WTC11 (cell line): ENCODE measurements around the gene DNAJC16. TPM values are rescaled to one million over a fixed set of nuclear protein-coding genes. Genes with fewer than 3 reads are reported as not detected.

Source experiments
- ATAC-seq: fragments of 200-7000 bp; cut with Tn5 transposase; 2 replicates; pipeline ENCODE4 v1.10.0; 2021; ENCODE audit warnings: mild to moderate bottlenecking, moderate library complexity
- CTCF ChIA-PET: fragments of 300-600 bp; sonication (Branson Sonifier 250); formaldehyde crosslinking; loops from one replicate; lab custom pipeline; 2021; ENCODE audit warnings: antibody characterized with exemption; lab: Charles Lee
- POLR2A ChIA-PET: fragments of 350-600 bp; sonication (Branson Sonifier 250); formaldehyde crosslinking; loops from one replicate; lab custom pipeline; 2021; ENCODE audit warnings: antibody characterized with exemption; lab: Charles Lee
- DNase-seq: peaks from one replicate; pipeline ENCODE4 v3.0.0; 2021; ENCODE audit warnings: low spot score
- H3K27ac Mint-ChIP-seq: 2 replicates; pipeline ENCODE4 v1.8.0; 2021; ENCODE audit warnings: mixed read lengths
- H3K27me3 Mint-ChIP-seq: 2 replicates; pipeline ENCODE4 v1.8.0; 2021; ENCODE audit warnings: low read depth, mild to moderate bottlenecking, moderate library complexity, mixed read lengths
- H3K36me3 Mint-ChIP-seq: 2 replicates; pipeline ENCODE4 v1.8.0; 2021; ENCODE audit warnings: mixed read lengths
- H3K4me1 Mint-ChIP-seq: 2 replicates; pipeline ENCODE4 v1.8.0; 2022; ENCODE audit warnings: mixed read lengths
- H3K4me3 Mint-ChIP-seq: 2 replicates; pipeline ENCODE4 v1.8.0; 2021; ENCODE audit warnings: mild to moderate bottlenecking, moderate library complexity, mixed read lengths
- H3K9me3 Mint-ChIP-seq: 2 replicates; pipeline ENCODE4 v1.8.0; 2021; ENCODE audit warnings: mixed read lengths
- AFF4 ChIP-seq: sonication (generic); formaldehyde crosslinking; IDR thresholded peaks from 2 replicates; pipeline ENCODE4 v1.8.1; 2023; ENCODE audit warnings: mild to moderate bottlenecking, missing genetic modification reagents, borderline replicate concordance
- AR ChIP-seq: fragments of 250-450 bp; sonication (Bioruptor Pico); IDR thresholded peaks from 2 replicates; pipeline ENCODE4 v1.9.0; 2021; ENCODE audit warnings: mild to moderate bottlenecking
- ATF6 ChIP-seq: sonication (generic); formaldehyde crosslinking; IDR thresholded peaks from 2 replicates; pipeline ENCODE4 v1.8.1; 2023; ENCODE audit warnings: mild to moderate bottlenecking, missing genetic modification reagents
- CREB1 ChIP-seq: sonication (generic); formaldehyde crosslinking; IDR thresholded peaks from 2 replicates; pipeline ENCODE4 v1.8.0; 2023; ENCODE audit warnings: mild to moderate bottlenecking, missing genetic modification reagents
- CREM ChIP-seq: sonication (generic); formaldehyde crosslinking; IDR thresholded peaks from 2 replicates; pipeline ENCODE4 v1.8.1; 2022; ENCODE audit warnings: mild to moderate bottlenecking, missing genetic modification reagents, moderate library complexity
- E2F4 ChIP-seq: sonication (generic); formaldehyde crosslinking; IDR thresholded peaks from 2 replicates; pipeline ENCODE4 v1.8.1; 2022; ENCODE audit warnings: low read depth, mild to moderate bottlenecking, moderate library complexity, missing genetic modification reagents, borderline replicate concordance
- GABPB1 ChIP-seq: sonication (generic); formaldehyde crosslinking; IDR thresholded peaks from 2 replicates; pipeline ENCODE4 v1.8.1; 2023; ENCODE audit warnings: mild to moderate bottlenecking, missing genetic modification reagents
- HMGA2 ChIP-seq: fragments of 250-450 bp; sonication (Bioruptor Pico); IDR thresholded peaks from 2 replicates; pipeline ENCODE4 v1.4.0; 2021; ENCODE audit warnings: mild to moderate bottlenecking, moderate library complexity
- JAZF1 ChIP-seq: fragments of 250-450 bp; sonication (Bioruptor Pico); IDR thresholded peaks from 2 replicates; pipeline ENCODE4 v1.9.0; 2021; ENCODE audit warnings: moderate library complexity, mild to moderate bottlenecking, inconsistent platforms
- JUN ChIP-seq: sonication (generic); formaldehyde crosslinking; IDR thresholded peaks from 2 replicates; pipeline ENCODE4 v1.8.0; 2023; ENCODE audit warnings: mild to moderate bottlenecking, missing genetic modification reagents
- SMAD4 ChIP-seq: sonication (generic); formaldehyde crosslinking; IDR thresholded peaks from 2 replicates; pipeline ENCODE4 v1.8.0; 2022; ENCODE audit warnings: mild to moderate bottlenecking, missing genetic modification reagents
- STAT6 ChIP-seq: sonication (generic); formaldehyde crosslinking; conservative IDR thresholded peaks from 2 replicates; pipeline ENCODE4 v1.8.1; 2023; ENCODE audit warnings: mild to moderate bottlenecking, low read depth, missing genetic modification reagents, moderate library complexity
- TEAD1 ChIP-seq: sonication (generic); formaldehyde crosslinking; IDR thresholded peaks from 2 replicates; pipeline ENCODE4 v1.8.0; 2022; ENCODE audit warnings: mild to moderate bottlenecking, missing genetic modification reagents
- ZNF317 ChIP-seq: sonication (generic); formaldehyde crosslinking; IDR thresholded peaks from 2 replicates; pipeline ENCODE4 v1.8.1; 2023; ENCODE audit warnings: low read depth, mild to moderate bottlenecking, moderate library complexity, missing genetic modification reagents, borderline replicate concordance
- ZNF425 ChIP-seq: fragments of 250-450 bp; sonication (Bioruptor Pico); conservative IDR thresholded peaks from 2 replicates; pipeline ENCODE4 v1.9.0; 2021; ENCODE audit warnings: mild to moderate bottlenecking
- total RNA-seq: library from RNA; stranded (reverse); gene quantifications from 3 replicates; pipeline ENCODE4 v1.2.3, GENCODE V29; 2021

DNAJC16 gene
- total RNA-seq, 1 experiment from 2014 or later, result 16.4 TPM

GRCh38 chr1:15605398-15606383, 79.0 kb downstream of the DNAJC16 start:
- CTCF ChIA-PET, result no interaction called here
- POLR2A ChIA-PET, result no interaction called here
- Mint-ChIP-seq H3K4me1 (peaks cover 7% of the 10 kb centered on the region), H3K36me3 (no peaks in the 10 kb centered on the region)
- ATAC-seq, result no peak
- TF ChIP-seq CREB1 (CRISPR knock-in tag), result no peak
- TF ChIP-seq JUN (CRISPR knock-in tag), result no peak
- peak; percentile 53; the same call in 1 of the 2 replicates for TF ChIP-seq GABPB1 (CRISPR knock-in tag)
- TF ChIP-seq, all 79 proteins: peak for 1
- no peak for DNase-seq
- Mint-ChIP-seq H3K4me3 (no peak overlapping the region), H3K9me3 (peaks cover 12% of the 10 kb centered on the region), H3K27me3 (peaks cover 48% of the 10 kb centered on the region), H3K27ac (no peak overlapping the region)

- Mint-ChIP-seq H3K4me3 (no peak overlapping the region), H3K36me3 (no peaks in the 10 kb centered on the region), H3K9me3 (peaks cover 4% of the 10 kb centered on the region), H3K27ac (no peak overlapping the region), H3K4me1 (no peaks in the 10 kb centered on the region), H3K27me3 (peaks cover 35% of the 10 kb centered on the region)
- POLR2A ChIA-PET, result interaction anchor here (1.1 kb wide), 1 partner anchor 11 kb away, joined by 3 read pairs; no protein-coding TSS in a partner anchor
- ATAC-seq, result no peak
- no peak for DNase-seq
- CTCF ChIA-PET, result no interaction called here
- no peak for TF ChIP-seq ATF6 (CRISPR knock-in tag)
- TF ChIP-seq STAT6 (CRISPR knock-in tag), result no peak
- TF ChIP-seq TEAD1 (CRISPR knock-in tag), result no peak
- TF ChIP-seq ZNF317 (CRISPR knock-in tag), result no peak
- no peak for TF ChIP-seq SMAD4 (CRISPR knock-in tag)
- no peak for TF ChIP-seq AR (CRISPR knock-in tag)
- no peak for TF ChIP-seq JAZF1 (CRISPR knock-in tag)
- TF ChIP-seq HMGA2 (CRISPR knock-in tag), result no peak
- no peak for TF ChIP-seq E2F4 (CRISPR knock-in tag)
- no peak for TF ChIP-seq ZNF425 (CRISPR knock-in tag)
- TF ChIP-seq AFF4 (CRISPR knock-in tag), result no peak
- no peak for TF ChIP-seq CREM (CRISPR knock-in tag)
Observed at GRCh38 chr1:15609631-15610030, 83.0 kb downstream of the DNAJC16 start.
